Stomach (tissue), 9 donors: ENCODE results near the gene NFIX. TPM values are rescaled to one million over a fixed set of nuclear protein-coding genes. Genes with fewer than 3 reads are reported as not detected.

Source experiments
- DNase-seq, 2 donors: peaks; one replicate each; pipeline versions ENCODE4 v3.0.0 to v3.0.0-alpha.2; 2013 to 2019
- H3K27ac ChIP-seq, 5 donors: fragments of 200-600 bp in 4 of 5; sonication (generic) in 4 of 5; one replicate each; pipeline ENCODE4 v1.5.1; 2013 to 2019; ENCODE audit warnings: mild to moderate bottlenecking in 1 of 5, moderate library complexity in 1 of 5
- H3K27me3 ChIP-seq, 3 donors: fragments of 200-600 bp; sonication (generic); one replicate each; pipeline ENCODE4 v1.5.1; 2017 to 2019; ENCODE audit warnings: mixed run types in 1 of 3
- H3K36me3 ChIP-seq, 4 donors: fragments of 200-600 bp; sonication (generic); 1 replicate in 3 of 4; 2 replicates in 1 of 4; pipeline ENCODE4 v1.5.1; 2016 to 2019
- H3K4me1 ChIP-seq, 4 donors: fragments of 200-600 bp; sonication (generic); one replicate each; pipeline ENCODE4 v1.5.1; 2016 to 2019
- H3K4me3 ChIP-seq, 4 donors: fragments of 200-600 bp; sonication (generic) in 3 of 4; one replicate each; pipeline ENCODE4 v1.5.1; 2016 to 2019; ENCODE audit warnings: mild to moderate bottlenecking in 1 of 4
- H3K9me3 ChIP-seq, 4 donors: fragments of 200-600 bp; sonication (generic); one replicate each; pipeline ENCODE4 v1.5.1; 2016 to 2019
- CTCF ChIP-seq, 7 experiments: fragments of 450-650 bp in 4 of 7; fragments of 200-600 bp in 3 of 7; sonication (generic) in 3 of 7; IDR thresholded peaks; one replicate each; pipeline ENCODE4 v1.5.1; 2016 to 2019; ENCODE audit warnings: antibody characterized with exemption in 7 of 7, control low read depth in 2 of 7, mild to moderate bottlenecking in 1 of 7
- EP300 ChIP-seq: sonication (generic); formaldehyde crosslinking; IDR thresholded peaks from one replicate; pipeline ENCODE4 v1.6.1; 2017; ENCODE audit warnings: antibody characterized with exemption
- POLR2A ChIP-seq, 4 donors: fragments of 450-650 bp; IDR thresholded peaks; one replicate each; pipeline ENCODE4 v1.6.1; 2016; ENCODE audit warnings: antibody characterized with exemption in 4 of 4, control low read depth in 2 of 4, mild to moderate bottlenecking in 1 of 4, moderate library complexity in 1 of 4
- POLR2AphosphoS5 ChIP-seq, 3 donors: sonication (generic); formaldehyde crosslinking; IDR thresholded peaks; one replicate each; pipeline ENCODE4 v1.6.1; 2016; ENCODE audit warnings: antibody characterized with exemption in 3 of 3
- WGBS, 5 donors: extraction: QIAGEN DNeasy Blood & Tissue Kit in 3 of 5; methylation state at CpG; one replicate each; pipeline versions ENCODE4 v1.1.5 to v1.1.7; 2013 to 2018; 5-methylcytosine and 5-hydroxymethylcytosine counted together
- intact Hi-C: fragments of 100-400 bp; cut with DNase I; formaldehyde crosslinking; loops from one replicate; pipeline ENCODE4 v1.15.1; 2023; ENCODE audit warnings: low total_unique reads
- polyA plus RNA-seq, 3 donors: library from polyadenylated mRNA; stranded (reverse); fragments of 200-250 nt; gene quantifications; one replicate each; pipeline ENCODE4 v1.2.3, GENCODE V29; 2013
- total RNA-seq, 5 donors: library from RNA; depleted of rRNA; stranded (reverse); fragments of >200 nt; gene quantifications; one replicate each; pipeline versions ENCODE4 v1.1.0 to v1.2.3, GENCODE V29; 2014 to 2016
- donor health status: healthy with polysubstance abuse.
- donor health status: Bipolar disorder and iron deficiency.
- donor health status: healthy.

NFIX gene
- total and polyA plus RNA-seq, 8 donors, result 11.5 to 183 (median 37.6) TPM

- H3K27me3 ChIP-seq, result peaks cover 0 to 2% (median 0%) of the 10 kb centered on the region in 3 donors
- peak overlapping the region; percentile 90 to 94 (median 92) for H3K27ac ChIP-seq
- peak in 1 of 2 donors; percentile 65 for DNase-seq
- TF ChIP-seq POLR2AphosphoS5 (IDR thresholded peaks at IDR 0.05) (peak in 1 of 3 donors; percentile 72), CTCF (IDR thresholded peaks at IDR 0.05) (no peak)
- WGBS, 5 donors, result 37 to 57% (median 44%) methylated on average over 20 to 41 of the region's 41 CpGs
- intact Hi-C loops, result no loop called here
- H3K36me3 ChIP-seq, result peaks cover 0 to 9% (median 8%) of the 10 kb centered on the region in 4 donors
- H3K4me1 ChIP-seq, result peaks cover 86 to 100% (median 99%) of the 10 kb centered on the region in 4 donors
- H3K4me3 ChIP-seq, result peak overlapping the region; percentile 34 to 41 (median 40)
- no peaks in the 10 kb centered on the region for H3K9me3 ChIP-seq
Measured at GRCh38 chr19:13001502-13002165, 6.4 kb downstream of the NFIX start.

- TF ChIP-seq POLR2A (IDR thresholded peaks at IDR 0.05) (no peak), EP300 (no peak), POLR2AphosphoS5 (IDR thresholded peaks at IDR 0.05) (peak in 1 of 3 donors; percentile 29)
- intact Hi-C loops, result no loop called here
Measured at GRCh38 chr19:13002166-13002898, 7.1 kb downstream of the NFIX start.

DNA sequence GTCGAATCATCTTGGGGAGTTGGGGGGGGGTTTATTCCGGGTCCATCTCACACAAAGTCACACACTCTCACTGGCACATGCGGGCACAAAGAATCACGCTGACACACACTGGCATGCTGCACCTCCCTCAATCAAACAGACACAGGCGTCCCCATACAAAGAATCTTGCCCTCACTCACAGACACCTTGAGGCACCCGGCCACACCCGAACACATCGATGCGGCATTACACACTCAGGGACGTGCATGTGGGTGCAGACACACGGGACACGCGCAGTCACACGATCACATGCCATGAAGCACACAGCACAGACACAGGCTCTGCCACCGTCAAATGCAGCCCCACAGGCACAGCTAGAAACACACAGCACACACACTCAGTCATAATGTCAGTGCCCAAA lies 7.8 kb downstream of the NFIX start:
- H3K27ac ChIP-seq, result peak overlapping the region; percentile 90 to 94 (median 92)
- TF ChIP-seq CTCF (IDR thresholded peaks at IDR 0.05) (no peak), POLR2AphosphoS5 (IDR thresholded peaks at IDR 0.05) (no peak), EP300 (no peak)
- peaks cover 87 to 100% (median 99%) of the 10 kb centered on the region in 4 donors for H3K4me1 ChIP-seq
- intact Hi-C loops, result no loop called here
- 29 to 62% (median 43%) methylated on average over 14 to 15 of the region's 15 CpGs for WGBS, 5 donors
- H3K36me3 ChIP-seq, result peaks cover 0 to 9% (median 8%) of the 10 kb centered on the region in 4 donors
- no peaks in the 10 kb centered on the region for H3K27me3 ChIP-seq
- H3K9me3 ChIP-seq, result no peaks in the 10 kb centered on the region
- peak overlapping the region in 3 of 4 donors; percentile 39 to 41 (median 40) for H3K4me3 ChIP-seq
- DNase-seq, result no peak

More at GRCh38 chr19:13002166-13002898, 7.1 kb downstream of the NFIX start:
- peak overlapping the region; percentile 90 to 94 (median 92) for H3K27ac ChIP-seq
- H3K4me3 ChIP-seq, result peak overlapping the region; percentile 34 to 41 (median 40)
- H3K36me3 ChIP-seq, result peaks cover 0 to 9% (median 8%) of the 10 kb centered on the region in 4 donors
- no peaks in the 10 kb centered on the region for H3K27me3 ChIP-seq
- peaks cover 86 to 100% (median 99%) of the 10 kb centered on the region in 4 donors for H3K4me1 ChIP-seq
- WGBS, 5 donors, result 17 to 36% (median 28%) methylated on average over 21 to 29 of the region's 29 CpGs
- no peaks in the 10 kb centered on the region for H3K9me3 ChIP-seq
- DNase-seq, result peak; percentile 73 to 92

GRCh38 chr19:13004273-13004672 lies 9.0 kb downstream of the NFIX start:
- H3K4me1 ChIP-seq, result peaks cover 98 to 100% (median 100%) of the 10 kb centered on the region in 4 donors
- peak in 1 of 3 donors; percentile 23 for TF ChIP-seq POLR2AphosphoS5 (IDR thresholded peaks at IDR 0.05)
- no peak for TF ChIP-seq EP300
- TF ChIP-seq CTCF (IDR thresholded peaks at IDR 0.05), result no peak
- no peak for TF ChIP-seq POLR2A (IDR thresholded peaks at IDR 0.05)
- peak in 1 of 2 donors; percentile 72 for DNase-seq
- H3K36me3 ChIP-seq, result peaks cover 0 to 5% (median under 1%) of the 10 kb centered on the region in 4 donors
- intact Hi-C loops, result no loop called here
- 32 to 74% (median 48%) methylated on average over 7 of the region's 7 CpGs for WGBS, 5 donors
- H3K27ac ChIP-seq, result peak overlapping the region; percentile 24 to 94 (median 90)
- no peak overlapping the region for H3K4me3 ChIP-seq
- H3K27me3 ChIP-seq, result peaks cover 0 to 4% (median 0%) of the 10 kb centered on the region in 3 donors
- no peaks in the 10 kb centered on the region for H3K9me3 ChIP-seq
